ENCODE results near the gene PRPH.

DNA sequence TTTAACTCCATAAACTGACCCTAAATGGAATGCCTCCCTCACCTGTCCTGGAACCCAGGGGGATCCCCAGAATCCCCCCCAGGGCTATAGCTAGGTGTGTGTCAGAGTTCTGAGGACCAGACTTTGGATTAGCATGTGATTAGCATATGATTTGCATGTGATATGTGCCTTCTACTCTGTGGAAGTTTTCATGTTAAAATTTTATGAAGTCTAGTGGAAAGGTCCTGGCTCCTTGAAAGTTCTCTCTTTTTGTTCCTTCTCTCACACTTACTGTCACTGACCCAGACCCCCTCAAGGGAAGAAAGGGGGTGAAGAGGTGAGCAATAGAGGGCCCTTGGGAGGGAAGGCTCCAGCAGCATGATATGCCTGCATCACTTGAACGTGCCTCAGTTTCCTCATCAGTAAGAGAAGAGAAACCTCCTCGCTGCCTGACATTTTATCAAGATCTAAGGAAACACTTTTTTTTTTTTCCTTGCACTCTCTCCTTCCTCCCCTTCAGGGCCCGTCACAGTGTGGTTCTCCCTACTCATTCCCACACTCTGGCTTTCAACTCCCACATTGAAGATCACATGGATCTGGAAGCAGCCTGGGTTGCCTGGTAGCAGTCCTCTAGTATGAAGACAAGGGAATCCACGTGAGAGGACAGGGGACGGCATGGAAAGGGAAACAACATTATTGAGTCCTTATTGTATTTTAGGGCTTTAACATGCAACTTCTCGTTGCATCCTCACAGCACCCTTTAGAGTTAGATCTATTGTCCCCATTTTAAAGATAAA is 45.3 kb downstream of the PRPH start:
- TF ChIP-seq YY1 (IDR thresholded peaks at IDR 0.05; ENCODE audit: insufficient read depth, insufficient read length) (no peak), ZNF274 (IDR thresholded peaks at IDR 0.05; ENCODE audit: low read depth, low read length) (no peak)

All from NT2/D1 (cell line).